HPDE6-E6E7 (cell line): ENCODE results near the gene ERGIC1.

ENCODE experiments used
- DNase-seq: peaks from one replicate; pipeline ENCODE4 v3.0.0; 2011; ENCODE audit warnings: missing footprints; ENCODE audit errors: extremely low spot score

ERGIC1 gene

DNA sequence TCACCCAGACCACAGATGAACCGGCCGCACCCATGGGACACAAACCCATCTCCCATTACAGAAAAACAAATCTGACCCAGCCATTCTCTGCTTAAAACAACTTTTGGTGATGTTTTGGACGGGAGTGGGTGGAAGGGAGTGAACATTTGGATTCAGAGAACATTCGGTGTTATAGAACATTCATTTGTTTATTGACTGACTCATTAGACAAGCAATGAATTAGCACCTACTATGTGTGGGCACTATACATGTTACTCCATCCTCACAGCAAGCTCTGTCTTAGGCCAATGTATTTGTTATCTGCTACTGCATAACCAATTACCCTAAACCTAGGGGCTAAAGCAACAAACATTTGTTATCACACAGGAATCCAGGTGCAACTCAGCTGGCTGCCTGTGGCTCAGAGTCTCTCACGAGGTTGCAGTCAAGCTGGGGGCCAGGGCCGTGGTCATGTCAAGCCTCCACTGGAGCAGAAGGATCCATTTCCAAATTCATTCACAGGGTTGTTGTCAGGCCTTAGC is 5.1 kb upstream of the ERGIC1 start:
- DNase-seq, result no peak

DNA sequence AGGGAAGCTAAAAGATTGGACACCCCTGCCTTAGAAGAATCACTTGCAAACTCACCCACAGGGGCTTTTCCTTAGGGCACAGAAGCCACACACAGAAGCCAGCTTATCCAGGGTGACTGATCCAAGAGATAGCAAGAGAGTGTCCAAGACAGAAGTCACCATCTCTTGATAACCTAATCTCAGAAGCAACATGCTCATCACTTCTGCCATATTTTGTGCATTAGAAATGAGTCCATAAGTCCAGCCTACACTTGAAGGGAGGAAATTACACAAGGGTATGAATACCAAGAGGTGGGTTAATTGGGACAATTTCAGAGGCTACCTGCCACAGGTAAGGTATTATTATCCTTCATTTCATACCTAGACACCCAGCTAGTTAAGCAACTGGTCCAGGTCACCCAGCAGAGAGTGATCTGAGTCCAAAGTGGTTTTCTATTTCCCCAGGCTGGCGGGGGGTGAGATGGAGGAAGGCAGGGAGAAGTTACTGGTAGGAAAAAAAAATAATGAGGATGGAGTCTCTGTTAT is 3.7 kb upstream of the ERGIC1 start:
- no peak for DNase-seq

GRCh38 chr5:172830876-172831662 is 3.0 kb upstream of the ERGIC1 start:
- no peak for DNase-seq

GRCh38 chr5:172832383-172833315 is 1.4 kb upstream of the ERGIC1 start:
- no peak for DNase-seq

DNA sequence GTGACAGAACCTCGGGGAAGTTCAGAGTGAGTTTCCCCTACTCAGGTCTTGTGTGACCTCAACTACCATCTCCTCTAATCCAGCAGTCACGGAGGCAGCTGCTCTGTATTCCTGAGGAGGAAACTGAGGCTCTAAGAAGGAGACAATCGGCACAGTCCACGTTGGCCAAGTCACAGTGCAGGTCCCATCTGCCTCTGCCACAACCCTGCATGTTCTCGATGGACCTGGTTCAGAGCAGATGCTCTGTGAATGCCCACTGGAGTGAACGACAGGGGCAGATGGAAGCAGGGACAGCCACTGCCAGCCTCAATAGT is 722 bp upstream of the ERGIC1 start:
- DNase-seq, result no peak

DNA sequence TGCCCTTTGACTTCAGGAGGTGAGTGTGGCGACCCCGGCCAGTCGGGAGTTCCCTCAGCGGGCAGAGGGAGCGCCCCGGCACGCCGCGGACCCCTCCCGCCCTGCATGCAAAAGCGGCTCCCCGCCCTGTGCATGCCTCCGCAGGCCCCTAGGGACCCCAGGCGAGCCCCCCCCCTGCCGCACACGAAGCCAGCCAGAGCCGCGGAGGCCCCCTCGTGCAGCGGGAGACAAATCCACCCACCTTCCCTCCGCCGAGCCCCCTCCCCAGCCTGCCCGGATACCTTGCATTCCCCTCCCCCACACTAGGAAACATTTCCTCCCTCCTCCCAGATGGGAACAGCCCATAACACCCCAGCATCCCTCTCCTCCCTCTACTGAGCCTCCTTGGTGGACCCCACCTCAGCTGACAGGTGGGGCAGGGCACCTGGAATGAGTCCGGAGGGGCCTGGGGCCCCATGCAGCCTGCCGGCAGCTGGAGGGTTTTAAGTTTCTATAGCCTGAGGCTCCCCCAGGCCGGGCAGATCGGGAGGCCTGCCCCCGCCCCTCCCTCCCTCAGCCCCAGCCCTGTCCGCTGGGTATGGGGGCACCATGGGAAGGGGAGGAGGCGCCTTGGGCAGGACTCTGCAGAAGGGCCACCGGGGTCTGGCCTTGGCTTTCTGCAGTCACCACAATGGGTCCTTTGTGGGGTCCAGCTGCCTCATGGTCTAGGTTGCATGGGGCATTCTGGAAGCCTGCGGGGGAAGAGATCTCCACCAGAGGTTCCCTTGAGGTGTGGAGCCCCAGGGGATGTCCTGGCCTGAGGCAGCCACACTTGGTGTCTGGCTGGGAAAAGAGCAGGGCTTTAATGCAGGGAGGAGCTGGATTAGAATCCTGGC is 601 bp downstream of the ERGIC1 start:
- DNase-seq, result no peak

GRCh38 chr5:172835290-172835993 is 1.4 kb downstream of the ERGIC1 start:
- DNase-seq, result no peak

DNA sequence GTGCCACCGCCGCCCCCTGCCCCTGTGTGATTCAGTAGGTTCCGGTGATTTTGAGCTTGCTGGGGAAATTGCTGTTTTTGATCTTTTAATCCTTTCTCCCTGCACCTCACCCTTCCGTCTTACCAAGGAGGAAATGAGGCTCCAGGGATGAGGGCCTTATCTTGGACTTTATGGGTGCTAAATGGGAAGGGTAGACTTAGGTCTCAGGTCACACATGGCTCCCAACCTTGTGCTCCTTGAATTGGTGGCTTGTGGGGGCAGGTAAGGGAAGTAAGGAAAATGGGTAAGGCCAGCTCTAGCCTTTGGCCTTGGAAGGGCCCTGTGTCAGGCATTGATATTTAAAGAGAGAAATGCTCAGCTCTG is 1.9 kb downstream of the ERGIC1 start:
- DNase-seq, result no peak

DNA sequence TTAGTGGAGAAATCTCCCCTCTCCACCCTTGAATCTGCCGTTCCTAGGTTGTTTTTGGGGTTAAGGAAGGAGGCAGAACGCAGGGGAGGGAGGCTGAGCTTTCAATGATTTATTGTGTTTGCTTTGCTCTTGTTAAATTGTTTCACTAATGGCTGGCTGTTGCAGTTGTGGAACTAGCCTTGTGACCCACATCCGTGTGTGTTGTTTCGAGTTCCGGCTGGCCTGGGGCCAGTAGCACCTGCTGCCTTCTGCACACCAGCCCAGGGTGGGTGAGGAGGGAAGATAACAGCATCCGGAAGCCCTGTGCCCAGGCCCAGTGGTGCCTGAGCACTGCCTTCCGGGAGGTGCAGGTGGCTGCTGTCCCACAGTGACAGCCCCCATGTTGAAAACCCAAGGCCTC is 3.6 kb downstream of the ERGIC1 start:
- no peak for DNase-seq

DNA sequence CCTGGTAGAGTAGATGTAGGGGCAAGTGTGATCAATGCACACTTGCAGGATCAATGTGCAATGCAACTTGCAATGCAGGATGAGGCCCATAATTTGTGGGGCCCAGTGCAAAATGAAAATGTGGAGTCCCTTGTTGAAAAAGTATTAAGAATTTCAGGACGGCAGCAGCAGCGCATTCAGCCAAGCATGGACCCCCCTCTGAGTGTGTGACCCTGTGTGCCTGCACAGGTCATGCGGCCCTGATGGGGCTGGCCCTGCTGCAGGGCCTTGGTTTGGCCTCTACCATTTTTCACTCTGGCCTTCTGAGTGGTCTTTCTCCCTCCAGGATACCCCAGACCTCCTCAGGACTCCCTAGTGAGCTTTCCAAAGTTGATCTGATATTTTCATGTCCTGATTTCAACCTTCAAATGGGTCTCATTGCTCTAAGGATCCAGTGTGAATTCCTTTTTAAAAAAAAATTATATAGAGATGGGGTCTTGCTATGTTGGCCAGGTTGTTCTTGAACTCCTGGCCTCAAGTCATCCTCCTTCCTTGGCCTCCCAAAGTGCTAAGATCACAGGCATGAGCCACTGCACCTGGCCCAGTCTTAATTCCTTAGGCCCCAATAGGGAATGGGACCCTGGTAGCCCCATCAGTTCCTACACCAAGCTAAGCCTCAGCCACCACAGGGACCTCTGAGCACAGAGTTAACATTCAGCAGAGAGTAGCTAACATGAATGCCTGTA is 4.3 kb downstream of the ERGIC1 start:
- DNase-seq, result no peak

DNA sequence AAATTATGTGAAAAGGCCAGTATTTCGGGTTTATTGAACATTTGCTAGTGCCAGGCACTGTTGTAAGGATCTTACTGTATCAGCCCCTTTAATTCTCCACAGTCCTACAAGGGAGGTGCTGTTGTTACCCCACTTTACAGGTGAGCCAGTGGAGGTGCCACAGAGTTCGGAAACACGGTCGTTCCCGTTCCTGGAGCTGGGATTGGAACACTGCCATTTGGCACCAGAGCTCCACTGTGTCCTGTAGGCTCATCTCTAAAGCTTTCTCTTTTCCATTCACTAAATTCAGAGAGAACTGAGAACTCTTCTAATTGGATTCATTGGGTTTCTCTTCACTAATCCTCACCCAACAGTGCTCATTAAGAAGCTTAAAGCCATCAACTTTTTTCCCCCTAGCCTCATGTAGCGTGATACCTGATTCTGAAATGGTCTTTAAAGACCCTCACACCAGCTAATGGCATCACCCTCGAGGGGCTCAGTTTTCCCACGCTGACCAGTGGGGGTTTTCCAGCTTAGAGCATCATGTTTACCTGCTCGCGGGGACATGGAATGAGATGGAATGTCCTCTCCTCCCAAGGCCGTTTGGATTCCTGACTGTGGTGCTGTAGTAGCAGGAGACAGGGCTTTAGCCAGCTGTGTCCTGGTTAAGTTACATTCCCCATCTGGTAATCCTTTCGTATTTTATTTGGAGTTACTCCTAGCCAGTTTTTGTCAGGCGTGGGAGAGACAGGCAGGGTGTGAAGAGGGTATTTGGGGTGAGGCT is 5.8 kb downstream of the ERGIC1 start:
- no peak for DNase-seq

GRCh38 chr5:172840432-172841154 is 6.5 kb downstream of the ERGIC1 start:
- DNase-seq, result no peak

- no peak for DNase-seq
Measured at GRCh38 chr5:172841256-172841655, 7.2 kb downstream of the ERGIC1 start.

- no peak for DNase-seq
Measured at GRCh38 chr5:172843825-172844576, 9.9 kb downstream of the ERGIC1 start.

DNA sequence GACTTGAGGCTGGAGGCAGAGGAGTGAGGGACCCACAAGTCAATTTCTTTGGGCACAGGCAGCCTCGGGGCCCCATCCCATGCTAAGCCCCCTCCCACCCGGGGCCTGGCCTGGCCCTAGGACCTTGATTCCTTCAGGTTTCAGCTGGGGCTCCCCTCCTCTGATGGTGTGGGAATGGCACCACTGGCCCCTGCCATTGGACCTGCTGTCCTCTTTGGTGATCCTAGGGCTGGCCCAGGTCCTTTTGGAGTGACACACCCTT is 10.5 kb downstream of the ERGIC1 start:
- no peak for DNase-seq

DNA sequence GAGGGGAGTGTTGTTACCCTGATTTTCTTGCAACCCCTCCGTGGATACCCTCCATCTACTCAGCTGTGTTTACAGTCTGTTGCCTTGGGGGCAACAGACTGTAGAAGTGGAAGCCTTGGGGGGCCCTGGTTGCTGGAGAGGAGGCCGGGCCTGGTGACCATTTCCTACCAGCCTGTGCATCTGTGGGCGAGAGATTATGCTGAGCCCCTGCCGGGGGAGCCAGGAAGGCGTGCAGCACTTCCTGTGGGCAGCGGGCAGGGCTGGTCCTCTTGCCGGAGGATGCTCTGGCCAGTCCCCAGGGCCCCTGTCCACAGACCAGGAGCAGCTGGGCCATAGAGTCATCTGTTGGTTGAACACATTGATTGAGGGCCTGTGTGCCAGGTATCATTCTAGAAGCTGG is 11.1 kb downstream of the ERGIC1 start:
- no peak for DNase-seq

DNA sequence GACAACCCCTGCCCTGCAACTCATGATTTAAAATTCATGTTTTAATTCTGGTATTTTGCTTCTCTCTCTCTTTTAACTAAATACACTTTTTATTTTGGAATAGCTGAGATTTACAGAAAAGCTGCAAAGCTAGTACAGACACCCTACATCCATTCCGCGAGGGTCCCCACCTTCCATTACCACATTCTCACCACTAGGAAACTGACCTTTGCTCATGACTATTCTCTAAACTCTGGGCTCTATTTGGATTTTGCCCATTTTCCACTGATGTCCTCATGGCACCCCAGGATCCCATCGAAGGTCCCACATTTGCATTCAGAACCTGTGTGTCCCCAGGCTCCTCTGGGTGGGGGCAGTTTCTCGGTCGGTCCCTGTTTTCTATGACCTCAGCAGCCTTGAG is 11.5 kb downstream of the ERGIC1 start:
- DNase-seq, result no peak

DNA sequence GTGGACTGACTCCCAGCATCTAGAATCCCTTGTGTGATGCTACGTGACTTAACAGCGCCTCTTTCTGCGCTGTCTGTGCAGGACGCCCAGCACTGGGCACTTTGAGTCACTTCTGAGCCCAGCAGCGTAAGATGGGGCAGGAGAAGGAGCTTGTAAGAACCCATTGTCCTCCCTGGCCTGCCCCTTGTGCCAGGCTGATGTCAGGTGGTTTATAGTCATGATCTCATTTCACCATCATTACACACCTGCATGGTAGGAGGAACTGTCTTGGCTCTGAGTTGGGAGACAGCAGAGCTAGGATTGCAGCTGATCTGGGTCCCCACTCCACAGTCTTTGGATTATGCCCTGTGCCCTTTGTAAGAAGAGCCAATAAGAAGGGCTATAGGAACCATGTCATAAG is 12.2 kb downstream of the ERGIC1 start:
- DNase-seq, result no peak

- DNase-seq, result no peak
Measured at GRCh38 chr5:172846677-172847076, 12.6 kb downstream of the ERGIC1 start.
